GM18517 (cell line): ENCODE data around the gene CLMP.
"Not testable (repeated sequence)": the region's sequence is repeated elsewhere in the genome, so short reads cannot be mapped to it uniquely, and the experiment has no call there.

Experiments used
- ATAC-seq: cut with Tn5 transposase; IDR thresholded peaks from one replicate; pipeline ENCODE4 v1.9.1; 2021; ENCODE audit warnings: mild to moderate bottlenecking, moderate library complexity; ENCODE audit not compliant: unreplicated experiment

CLMP gene

GRCh38 chr11:123173040-123173855 lies 21.8 kb downstream of the CLMP start:
- no peak for ATAC-seq

- no peak for ATAC-seq
These were observed 24.1 kb downstream of the CLMP start for GRCh38 chr11:123170929-123171328.

- no peak for ATAC-seq
These were observed 25.2 kb downstream of the CLMP start for GRCh38 chr11:123169821-123170220.

GRCh38 chr11:123168955-123169484 lies 26.0 kb downstream of the CLMP start:
- no peak for ATAC-seq

GRCh38 chr11:123168241-123168640 lies 26.8 kb downstream of the CLMP start:
- no peak for ATAC-seq

- ATAC-seq = no peak
These were observed 28.9 kb downstream of the CLMP start for GRCh38 chr11:123166071-123166559.

GRCh38 chr11:123164732-123165450 lies 30.2 kb downstream of the CLMP start:
- ATAC-seq = no peak

- ATAC-seq = no peak
These were observed 31.4 kb downstream of the CLMP start for GRCh38 chr11:123163621-123164020.

GRCh38 chr11:123161376-123162030 lies 33.5 kb downstream of the CLMP start:
- ATAC-seq = no peak

- no peak for ATAC-seq
These were observed 35.7 kb downstream of the CLMP start for GRCh38 chr11:123159183-123159857.

- no peak for ATAC-seq
These were observed 36.7 kb downstream of the CLMP start for GRCh38 chr11:123158033-123159003.

- no peak for ATAC-seq
These were observed 42.1 kb downstream of the CLMP start for GRCh38 chr11:123152951-123153350.

GRCh38 chr11:123152346-123152745 lies 42.7 kb downstream of the CLMP start:
- ATAC-seq = not testable (repeated sequence)

- no peak for ATAC-seq
These were observed 43.3 kb downstream of the CLMP start for GRCh38 chr11:123151796-123152195.

- ATAC-seq = no peak
These were observed 43.7 kb downstream of the CLMP start for GRCh38 chr11:123151366-123151765.

GRCh38 chr11:123150882-123151281 lies 44.2 kb downstream of the CLMP start:
- no peak for ATAC-seq

- no peak for ATAC-seq
These were observed 46.1 kb downstream of the CLMP start for GRCh38 chr11:123148965-123149364.

GRCh38 chr11:123145661-123146060 lies 49.4 kb downstream of the CLMP start:
- no peak for ATAC-seq

- ATAC-seq = no peak
These were observed 49.8 kb downstream of the CLMP start for GRCh38 chr11:123145220-123145619.

- no peak for ATAC-seq
These were observed 50.3 kb downstream of the CLMP start for GRCh38 chr11:123144707-123145106.
